IMR-90 (cell line): Measurements from ENCODE around the gene IL3RA. TPM values are rescaled to one million over a fixed set of nuclear protein-coding genes. Genes with fewer than 3 reads are reported as not detected.

Experiments
- ATAC-seq: fragments of 200-7000 bp; cut with Tn5 transposase; 2 replicates; pipeline ENCODE4 v1.9.1; 2020; ENCODE audit warnings: low read depth, mild to moderate bottlenecking, moderate library complexity
- BruUV-seq: library from RNA; stranded (reverse); fragments of 400-500 nt; replicated peaks from 2 replicates; lab custom pipeline; 2021; lab: Mats Ljungman, UMichigan
- CTCF ChIA-PET: fragments of 300-600 bp; formaldehyde crosslinking; extraction: SDS; loops from one replicate; lab custom pipeline; 2021; ENCODE audit warnings: antibody characterized with exemption; lab: Yijun Ruan, JAX
- POLR2A ChIA-PET: fragments of 300-600 bp; sonication (Branson Sonifier 250); formaldehyde crosslinking; loops from one replicate; lab custom pipeline; 2022; ENCODE audit warnings: antibody characterized with exemption; ENCODE audit not compliant: unreplicated experiment; lab: Charles Lee
- DNase-seq: peaks from one replicate; pipeline ENCODE4 v3.0.0; 2013
- H2AFZ ChIP-seq: replicated peaks from 2 replicates; pipeline ENCODE3; 2013; ENCODE audit warnings: low read length, mild to moderate bottlenecking; ENCODE audit not compliant: poor library complexity
- H2AK5ac ChIP-seq: 2 replicates; pipeline ENCODE4 v1.6.1; 2013; ENCODE audit warnings: low read depth, low read length, inconsistent platforms
- H2AK9ac ChIP-seq: replicated peaks from 2 replicates; pipeline ENCODE3; 2013; ENCODE audit warnings: mild to moderate bottlenecking, low read depth, low read length, moderate library complexity; ENCODE audit not compliant: poor library complexity
- H2BK120ac ChIP-seq: 2 replicates; pipeline ENCODE4 v1.6.1; 2013; ENCODE audit warnings: low read depth, low read length, inconsistent platforms
- H2BK15ac ChIP-seq: 3 replicates; pipeline ENCODE4 v1.6.1; 2013; ENCODE audit warnings: low read depth, low read length, inconsistent platforms
- H2BK20ac ChIP-seq: 2 replicates; pipeline ENCODE4 v1.6.1; 2013; ENCODE audit warnings: low read depth, mild to moderate bottlenecking, inconsistent platforms, low read length, moderate library complexity
- H2BK5ac ChIP-seq: 2 replicates; pipeline ENCODE4 v1.6.1; 2013; ENCODE audit warnings: mild to moderate bottlenecking, low read depth, low read length, inconsistent platforms; ENCODE audit not compliant: poor library complexity, severe bottlenecking
- H3K14ac ChIP-seq: replicated peaks from 2 replicates; pipeline ENCODE4 v1.6.1; 2013; ENCODE audit warnings: low read depth, low read length, inconsistent platforms
- H3K18ac ChIP-seq: 2 replicates; pipeline ENCODE4 v1.6.1; 2013; ENCODE audit warnings: low read depth, low read length, control low read depth
- H3K23ac ChIP-seq: 2 replicates; pipeline ENCODE4 v1.6.1; 2013; ENCODE audit warnings: low read depth, low read length, inconsistent platforms
- H3K27ac ChIP-seq: 2 replicates; pipeline ENCODE4 v1.5.1; 2013; ENCODE audit warnings: mild to moderate bottlenecking, control low read depth, low read length; ENCODE audit not compliant: insufficient read depth
- H3K27me3 ChIP-seq: 2 replicates; pipeline ENCODE4 v1.6.1; 2013; ENCODE audit warnings: low read length; ENCODE audit not compliant: control insufficient read depth, insufficient read depth
- H3K36me3 ChIP-seq: 2 replicates; pipeline ENCODE4 v1.6.1; 2013; ENCODE audit warnings: low read length, mixed read lengths; ENCODE audit not compliant: control insufficient read depth, insufficient read depth
- H3K4ac ChIP-seq: 2 replicates; pipeline ENCODE4 v1.6.1; 2013; ENCODE audit warnings: low read depth, low read length, inconsistent platforms
- H3K4me1 ChIP-seq: 2 replicates; pipeline ENCODE4 v1.6.1; 2013; ENCODE audit warnings: low read length, mixed read lengths; ENCODE audit not compliant: control insufficient read depth, insufficient read depth
- H3K4me2 ChIP-seq: 2 replicates; pipeline ENCODE4 v1.6.1; 2013; ENCODE audit warnings: low read depth, mild to moderate bottlenecking, control low read depth, low read length, moderate library complexity
- H3K4me3 ChIP-seq: 2 replicates; pipeline ENCODE4 v1.5.1; 2013; ENCODE audit warnings: low read depth, mild to moderate bottlenecking, control low read depth, low read length, moderate library complexity; ENCODE audit not compliant: insufficient read depth
- H3K56ac ChIP-seq: 2 replicates; pipeline ENCODE4 v1.6.1; 2013; ENCODE audit warnings: low read length, inconsistent platforms; ENCODE audit not compliant: insufficient read depth; ENCODE audit errors: extremely low read depth
- H3K79me1 ChIP-seq, 2 experiments: 2 replicates each; pipeline ENCODE4 v1.6.1; 2013; ENCODE audit warnings: low read length in 2 of 2, inconsistent platforms in 1 of 2, low read depth in 1 of 2
- H3K9ac ChIP-seq: 2 replicates; pipeline ENCODE4 v1.6.1; 2013; ENCODE audit warnings: low read depth, low read length, control low read depth
- H3K9me1 ChIP-seq: 2 replicates; pipeline ENCODE4 v1.6.1; 2013; ENCODE audit warnings: low read length, inconsistent platforms; ENCODE audit not compliant: insufficient read depth
- H3K9me3 ChIP-seq: 2 replicates; pipeline ENCODE4 v1.6.1; 2013; ENCODE audit warnings: low read length; ENCODE audit not compliant: control insufficient read depth, insufficient read depth
- H4K20me1 ChIP-seq: 2 replicates; pipeline ENCODE4 v1.6.1; 2013; ENCODE audit warnings: low read length, inconsistent platforms; ENCODE audit not compliant: insufficient read depth
- H4K5ac ChIP-seq: 2 replicates; pipeline ENCODE4 v1.6.1; 2013; ENCODE audit warnings: mild to moderate bottlenecking, low read depth, low read length, control low read depth
- H4K8ac ChIP-seq, 2 experiments: 2 replicates each; pipeline ENCODE4 v1.6.1; 2013; ENCODE audit warnings: low read depth in 2 of 2, low read length in 2 of 2, control low read depth in 1 of 2, inconsistent platforms in 1 of 2
- H4K91ac ChIP-seq: 2 replicates; pipeline ENCODE4 v1.6.1; 2013; ENCODE audit warnings: low read depth, low read length, inconsistent platforms; ENCODE audit not compliant: insufficient read depth
- BHLHE40 ChIP-seq: fragments of 150-350 bp; IDR thresholded peaks from 2 replicates; pipeline ENCODE4 v1.6.1; 2016; ENCODE audit warnings: mild to moderate bottlenecking, low read depth, low read length
- CEBPB ChIP-seq: IDR thresholded peaks from 2 replicates; pipeline ENCODE4 v1.6.1; 2012; ENCODE audit warnings: low read depth, low read length, improper control_type of control experiment
- CHD1 ChIP-seq: IDR thresholded peaks from 2 replicates; pipeline ENCODE4 v1.6.1; 2012; ENCODE audit warnings: low read depth, low read length, improper control_type of control experiment
- ELK1 ChIP-seq: fragments of 150-350 bp; IDR thresholded peaks from 2 replicates; pipeline ENCODE4 v1.6.1; 2016; ENCODE audit warnings: low read depth, mild to moderate bottlenecking, low read length, moderate library complexity, borderline replicate concordance
- FOS ChIP-seq: fragments of 150-350 bp; IDR thresholded peaks from 2 replicates; pipeline ENCODE4 v1.6.1; 2016; ENCODE audit warnings: low read depth, low read length
- MAFK ChIP-seq: IDR thresholded peaks from 2 replicates; pipeline ENCODE4 v1.6.1; 2012; ENCODE audit warnings: low read depth, low read length, improper control_type of control experiment
- MAZ ChIP-seq: IDR thresholded peaks from 2 replicates; pipeline ENCODE4 v1.6.1; 2012; ENCODE audit warnings: low read depth, mild to moderate bottlenecking, low read length, improper control_type of control experiment, moderate library complexity, borderline replicate concordance
- MXI1 ChIP-seq: IDR thresholded peaks from 2 replicates; pipeline ENCODE4 v1.6.1; 2012; ENCODE audit warnings: low read depth, mild to moderate bottlenecking, low read length, moderate library complexity, borderline replicate concordance
- NFE2L2 ChIP-seq: fragments of 150-350 bp; IDR thresholded peaks from 2 replicates; pipeline ENCODE4 v1.6.1; 2016; ENCODE audit warnings: low read depth, mild to moderate bottlenecking, low read length
- POLR2A ChIP-seq: IDR thresholded peaks from 2 replicates; pipeline ENCODE4 v1.6.1; 2012; ENCODE audit warnings: mild to moderate bottlenecking, low read depth, low read length
- RAD21 ChIP-seq: IDR thresholded peaks from 2 replicates; pipeline ENCODE4 v1.6.1; 2012; ENCODE audit warnings: low read length, improper control_type of control experiment
- RFX5 ChIP-seq: IDR thresholded peaks from 2 replicates; pipeline ENCODE4 v1.8.0; 2012; ENCODE audit warnings: low read depth, mild to moderate bottlenecking, low read length, moderate library complexity
- SMC3 ChIP-seq: fragments of 150-350 bp; IDR thresholded peaks from 2 replicates; pipeline ENCODE4 v1.6.1; 2016; ENCODE audit warnings: low read depth, mild to moderate bottlenecking, antibody characterized with exemption, low read length, moderate library complexity
- USF2 ChIP-seq: fragments of 150-350 bp; IDR thresholded peaks from 2 replicates; pipeline ENCODE4 v1.6.1; 2017; ENCODE audit warnings: mild to moderate bottlenecking, antibody characterized with exemption, low read length, low read depth
- WGBS, 2 experiments: methylation state at CpG; one replicate each; pipeline versions ENCODE4 v1.1.5 to v1.1.7; 2013; ENCODE audit warnings: missing lambda C conversion rate in 2 of 2; ENCODE audit not compliant: insufficient read length in 1 of 2; ENCODE audit errors: extremely low coverage in 2 of 2; 5-methylcytosine and 5-hydroxymethylcytosine counted together
- dilution Hi-C: fragments of 300-500 bp; cut with HindIII; formaldehyde crosslinking; loops from one replicate; pipeline ENCODE4 v1.14.3; 2018; ENCODE audit warnings: low sequenced_read_pairs; ENCODE audit not compliant: unreplicated experiment
- in situ Hi-C: fragments of 300-500 bp; cut with MboI; formaldehyde crosslinking; loops from 3 replicates; pipeline ENCODE4 v1.14.3; 2019; ENCODE audit warnings: low sequenced_read_pairs, inconsistent platforms, mixed read lengths
- intact Hi-C: fragments of 100-400 bp; cut with micrococcal nuclease; formaldehyde crosslinking; loops from 2 replicates; pipeline ENCODE4 v1.10.0; 2022
- polyA plus RNA-seq, 3 experiments: library from polyadenylated mRNA; depleted of rRNA; stranded (reverse); fragments of >200 nt; gene quantifications; 2 replicates each; pipeline ENCODE4 v1.2.3, GENCODE V29; 2012; ENCODE audit warnings: low replicate concordance in 1 of 3
- total RNA-seq: library from RNA; depleted of rRNA; stranded (reverse); fragments of >200 nt; gene quantifications from 2 replicates; pipeline ENCODE4 v1.2.3, GENCODE V29; 2012
- TF ChIP-seq, protein P1 (sequence below): conservative IDR thresholded peaks from 2 replicates; pipeline ENCODE4 v1.5.1; 2012; ENCODE audit warnings: mild to moderate bottlenecking, low read depth, low read length, improper control_type of control experiment

Gene IL3RA
- total and polyA plus RNA-seq, 2 of the 4 experiments (the other 2 are of a cell fraction), result not detected

- Histone ChIP-seq H3K4ac (peak within 1 kb of the TSS; percentile 98), H2AFZ (peak within 1 kb of the TSS; percentile 95), H3K4me1 (no peaks in the 10 kb centered on the region; the same call in 1 of the 2 replicates), H3K36me3 (peaks cover 39% of the 10 kb centered on the region), H2AK9ac (peak within 1 kb of the TSS; percentile 100), H2BK120ac (peak within 1 kb of the TSS; percentile 16; the same call in 1 of the 2 replicates), H2BK20ac (no peak within 1 kb of the TSS), H3K4me3 (peak within 1 kb of the TSS; percentile 94), H3K56ac (peak within 1 kb of the TSS; percentile 63), H3K9me3 (no peaks in the 10 kb centered on the region), H3K14ac (peak within 1 kb of the TSS; percentile 94), H3K27ac (peak within 1 kb of the TSS; percentile 97), H3K9me1 (peaks cover 6% of the 10 kb centered on the region; the same call in 1 of the 2 replicates), H3K4me2 (peak within 1 kb of the TSS; percentile 93), H3K9ac (peak within 1 kb of the TSS; percentile 96), H3K23ac (peak within 1 kb of the TSS; percentile 68), H2BK5ac (peak within 1 kb of the TSS; percentile 90), H4K8ac (peak within 1 kb of the TSS; percentile 89 to 96), H2AK5ac (peak within 1 kb of the TSS; percentile 99), H3K79me1 (peaks cover 10 to 49% of the 10 kb centered on the region in 2 experiments; a peak in 3 of 4 replicates), H4K20me1 (peaks cover 50% of the 10 kb centered on the region), H4K5ac (peak within 1 kb of the TSS; percentile 88), H2BK15ac (no peak within 1 kb of the TSS), H4K91ac (peak within 1 kb of the TSS; percentile 98), H3K27me3 (no peaks in the 10 kb centered on the region), H3K18ac (peak within 1 kb of the TSS; percentile 77)
- DNase-seq (peak; percentile 95), ATAC-seq (peak; percentile 94)
- 1% methylated on average over 45 of the region's 90 CpGs; no CpG with 5 or more reads in 1 of the 2 experiments for WGBS, 2 experiments
- POLR2A ChIA-PET, result no interaction called here
- BruUV-seq, result no TSS peak
- CTCF ChIA-PET, result no interaction called here
- in situ Hi-C loops, result no loop called here
- TF ChIP-seq POLR2A (peak; percentile 97), MAZ (peak; percentile 99), NFE2L2 (no peak), BHLHE40 (peak; percentile 88), ELK1 (no peak), RAD21 (no peak), SMC3 (no peak), FOS (no peak), MAFK (no peak), RFX5 (no peak), CHD1 (no peak), MXI1 (peak; percentile 87), USF2 (peak; percentile 99), CEBPB (no peak)
- TF ChIP-seq, protein P1, sequence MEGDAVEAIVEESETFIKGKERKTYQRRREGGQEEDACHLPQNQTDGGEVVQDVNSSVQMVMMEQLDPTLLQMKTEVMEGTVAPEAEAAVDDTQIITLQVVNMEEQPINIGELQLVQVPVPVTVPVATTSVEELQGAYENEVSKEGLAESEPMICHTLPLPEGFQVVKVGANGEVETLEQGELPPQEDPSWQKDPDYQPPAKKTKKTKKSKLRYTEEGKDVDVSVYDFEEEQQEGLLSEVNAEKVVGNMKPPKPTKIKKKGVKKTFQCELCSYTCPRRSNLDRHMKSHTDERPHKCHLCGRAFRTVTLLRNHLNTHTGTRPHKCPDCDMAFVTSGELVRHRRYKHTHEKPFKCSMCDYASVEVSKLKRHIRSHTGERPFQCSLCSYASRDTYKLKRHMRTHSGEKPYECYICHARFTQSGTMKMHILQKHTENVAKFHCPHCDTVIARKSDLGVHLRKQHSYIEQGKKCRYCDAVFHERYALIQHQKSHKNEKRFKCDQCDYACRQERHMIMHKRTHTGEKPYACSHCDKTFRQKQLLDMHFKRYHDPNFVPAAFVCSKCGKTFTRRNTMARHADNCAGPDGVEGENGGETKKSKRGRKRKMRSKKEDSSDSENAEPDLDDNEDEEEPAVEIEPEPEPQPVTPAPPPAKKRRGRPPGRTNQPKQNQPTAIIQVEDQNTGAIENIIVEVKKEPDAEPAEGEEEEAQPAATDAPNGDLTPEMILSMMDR, result no peak
- dilution Hi-C loops, result no loop called here
- intact Hi-C loops, result loop anchor here (10.0 kb wide), 1 partner anchor 53 kb away; no protein-coding TSS in a partner anchor
Measured at GRCh38 chrX:1391707-1392375, 55.3 kb downstream of the IL3RA start, which contains the start of gene SLC25A6. Gene SLC25A6 (minus strand): TSS chrX:1392113. CDS start chrX:1392009, 104 bp downstream.
